Naive B cell (primary cell): ENCODE results near the gene DTHD1. TPM values are rescaled to one million over a fixed set of nuclear protein-coding genes. Genes with fewer than 3 reads are reported as not detected.

ENCODE experiments used
- ATAC-seq, 2 donors: fragments of 150-1000 bp; cut with Tn5 transposase; 2 replicates each; pipeline ENCODE4 v1.10.0; 2021; ENCODE audit warnings: low read depth in 2 of 2, mild to moderate bottlenecking in 2 of 2, moderate library complexity in 2 of 2
- DNase-seq: peaks from one replicate; pipeline ENCODE4 v3.0.0; 2022
- H3K27ac Mint-ChIP-seq, 6 donors: one replicate each; pipeline ENCODE4 v1.8.0; 2020 to 2022; ENCODE audit warnings: mild to moderate bottlenecking in 6 of 6, mixed read lengths in 6 of 6, moderate library complexity in 5 of 6, inconsistent platforms in 2 of 6
- H3K27me3 Mint-ChIP-seq, 3 donors: one replicate each; pipeline ENCODE4 v1.8.0; 2021 to 2022; ENCODE audit warnings: mixed read lengths in 3 of 3, mild to moderate bottlenecking in 1 of 3
- H3K36me3 Mint-ChIP-seq, 2 donors: one replicate each; pipeline ENCODE4 v1.8.0; 2020 to 2022; ENCODE audit warnings: mixed read lengths in 2 of 2, inconsistent platforms in 1 of 2, mild to moderate bottlenecking in 1 of 2
- H3K4me1 Mint-ChIP-seq, 3 donors: one replicate each; pipeline ENCODE4 v1.8.0; 2020 to 2022; ENCODE audit warnings: mixed read lengths in 3 of 3, inconsistent platforms in 1 of 3, mild to moderate bottlenecking in 1 of 3, moderate library complexity in 1 of 3
- H3K4me3 Mint-ChIP-seq, 8 donors: one replicate each; pipeline ENCODE4 v1.8.0; 2020 to 2022; ENCODE audit warnings: mild to moderate bottlenecking in 8 of 8, mixed read lengths in 8 of 8, moderate library complexity in 8 of 8, inconsistent platforms in 2 of 8
- H3K9me3 Mint-ChIP-seq, 7 donors: one replicate each; pipeline ENCODE4 v1.8.0; 2020 to 2022; ENCODE audit warnings: mixed read lengths in 7 of 7, mild to moderate bottlenecking in 5 of 7, inconsistent platforms in 2 of 7, moderate library complexity in 1 of 7
- polyA plus RNA-seq, 6 donors: library from polyadenylated mRNA; unstranded; fragments of 300-500 nt; fragmentation: Illumina TruSeq; gene quantifications; one replicate each; pipeline ENCODE4 v1.2.3, GENCODE V29; 2021; ENCODE audit warnings: low read depth in 6 of 6

The DTHD1 gene
- polyA plus RNA-seq, 6 donors from 2014 or later: not detected

GRCh38 chr4:36282503-36283030 lies 1.2 kb downstream of the DTHD1 start:
- Mint-ChIP-seq H3K27ac (no peak overlapping the region), H3K9me3 (peaks cover 0 to under 1% (median 0%) of the 10 kb centered on the region in 7 donors), H3K4me1 (peaks cover 0 to 9% (median 9%) of the 10 kb centered on the region in 3 donors), H3K27me3 (peaks cover 0 to 6% (median 0%) of the 10 kb centered on the region in 3 donors), H3K4me3 (no peak overlapping the region), H3K36me3 (no peaks in the 10 kb centered on the region)
- ATAC-seq (no peak), DNase-seq (no peak)

GRCh38 chr4:36283912-36284465 lies 2.6 kb downstream of the DTHD1 start:
- no peaks in the 10 kb centered on the region for H3K36me3 Mint-ChIP-seq
- ATAC-seq (no peak), DNase-seq (no peak)
- no peak overlapping the region for H3K27ac Mint-ChIP-seq
- H3K4me3 Mint-ChIP-seq: no peak overlapping the region
- H3K27me3 Mint-ChIP-seq: peaks cover 0 to 6% (median 0%) of the 10 kb centered on the region in 3 donors
- peaks cover 0 to 4% (median 0%) of the 10 kb centered on the region in 7 donors for H3K9me3 Mint-ChIP-seq
- H3K4me1 Mint-ChIP-seq: peaks cover 0 to 9% (median 9%) of the 10 kb centered on the region in 3 donors

GRCh38 chr4:36285784-36286480 lies 4.5 kb downstream of the DTHD1 start:
- peak overlapping the region in 3 of 6 donors; percentile 0 to 13 (median 3) for H3K27ac Mint-ChIP-seq
- ATAC-seq (peak; percentile 80), DNase-seq (no peak)
- H3K9me3 Mint-ChIP-seq: peaks cover 0 to 4% (median 0%) of the 10 kb centered on the region in 7 donors
- H3K36me3 Mint-ChIP-seq: no peaks in the 10 kb centered on the region
- no peaks in the 10 kb centered on the region for H3K27me3 Mint-ChIP-seq
- H3K4me3 Mint-ChIP-seq: no peak overlapping the region
- peaks cover 0 to 9% (median 9%) of the 10 kb centered on the region in 3 donors for H3K4me1 Mint-ChIP-seq

GRCh38 chr4:36286481-36286871 lies 5.1 kb downstream of the DTHD1 start:
- Mint-ChIP-seq H3K36me3 (no peaks in the 10 kb centered on the region), H3K27me3 (no peaks in the 10 kb centered on the region), H3K4me3 (no peak overlapping the region), H3K9me3 (peaks cover 0 to 4% (median 0%) of the 10 kb centered on the region in 7 donors), H3K4me1 (peaks cover 0 to 9% (median 9%) of the 10 kb centered on the region in 3 donors), H3K27ac (peak overlapping the region in 2 of 6 donors; percentile 0 to 3)
- no peak for DNase-seq
- ATAC-seq: no peak

GRCh38 chr4:36288731-36289426 lies 7.5 kb downstream of the DTHD1 start:
- H3K27me3 Mint-ChIP-seq: no peaks in the 10 kb centered on the region
- H3K9me3 Mint-ChIP-seq: peaks cover 0 to 4% (median 0%) of the 10 kb centered on the region in 7 donors
- no peak for ATAC-seq
- H3K4me3 Mint-ChIP-seq: no peak overlapping the region
- no peak overlapping the region for H3K27ac Mint-ChIP-seq
- peaks cover 0 to 21% (median 9%) of the 10 kb centered on the region in 3 donors for H3K4me1 Mint-ChIP-seq
- DNase-seq: no peak
- no peaks in the 10 kb centered on the region for H3K36me3 Mint-ChIP-seq

- Mint-ChIP-seq H3K36me3 (no peaks in the 10 kb centered on the region), H3K9me3 (peaks cover 0 to 4% (median 0%) of the 10 kb centered on the region in 7 donors), H3K4me3 (no peak overlapping the region), H3K4me1 (peaks cover 0 to 21% (median 9%) of the 10 kb centered on the region in 3 donors), H3K27me3 (no peaks in the 10 kb centered on the region), H3K27ac (no peak overlapping the region)
- ATAC-seq (no peak), DNase-seq (no peak)
These were observed 9.2 kb downstream of the DTHD1 start for GRCh38 chr4:36290641-36291040.

GRCh38 chr4:36292556-36293188 lies 11.3 kb downstream of the DTHD1 start:
- DNase-seq (no peak), ATAC-seq (peak in 1 of 2 donors; percentile 41)
- H3K4me1 Mint-ChIP-seq: peaks cover 0 to 11% (median 0%) of the 10 kb centered on the region in 3 donors
- no peaks in the 10 kb centered on the region for H3K27me3 Mint-ChIP-seq
- H3K9me3 Mint-ChIP-seq: peaks cover 0 to 2% (median 0%) of the 10 kb centered on the region in 7 donors
- peak overlapping the region in 1 of 6 donors; percentile 19 for H3K27ac Mint-ChIP-seq
- H3K4me3 Mint-ChIP-seq: no peak overlapping the region
- no peaks in the 10 kb centered on the region for H3K36me3 Mint-ChIP-seq

- H3K27me3 Mint-ChIP-seq: no peaks in the 10 kb centered on the region
- no peaks in the 10 kb centered on the region for H3K36me3 Mint-ChIP-seq
These were observed 19.7 kb downstream of the DTHD1 start for GRCh38 chr4:36301127-36301526.

GRCh38 chr4:36303426-36304137 lies 22.2 kb downstream of the DTHD1 start:
- H3K36me3 Mint-ChIP-seq: no peaks in the 10 kb centered on the region
- peaks cover 14 to 26% (median 23%) of the 10 kb centered on the region in 3 donors for H3K4me1 Mint-ChIP-seq
- H3K27ac Mint-ChIP-seq: peak overlapping the region in 1 of 6 donors; percentile 1
- ATAC-seq (peak; percentile 86 to 89), DNase-seq (peak; percentile 23)
- H3K27me3 Mint-ChIP-seq: no peaks in the 10 kb centered on the region
- no peak overlapping the region for H3K4me3 Mint-ChIP-seq
- H3K9me3 Mint-ChIP-seq: no peaks in the 10 kb centered on the region

More at GRCh38 chr4:36301127-36301526, 19.7 kb downstream of the DTHD1 start:
- ATAC-seq (no peak), DNase-seq (no peak)
- no peak overlapping the region for H3K4me3 Mint-ChIP-seq
- H3K4me1 Mint-ChIP-seq: peaks cover 6 to 15% (median 9%) of the 10 kb centered on the region in 3 donors
- H3K9me3 Mint-ChIP-seq: no peaks in the 10 kb centered on the region
- H3K27ac Mint-ChIP-seq: no peak overlapping the region

- no peaks in the 10 kb centered on the region for H3K36me3 Mint-ChIP-seq
- H3K4me1 Mint-ChIP-seq: peaks cover 14 to 26% (median 23%) of the 10 kb centered on the region in 3 donors
- peak overlapping the region in 1 of 6 donors; percentile 22 for H3K27ac Mint-ChIP-seq
- no peaks in the 10 kb centered on the region for H3K9me3 Mint-ChIP-seq
- ATAC-seq: no peak
- H3K4me3 Mint-ChIP-seq: no peak overlapping the region
- DNase-seq: no peak
- no peaks in the 10 kb centered on the region for H3K27me3 Mint-ChIP-seq
These were observed 22.8 kb downstream of the DTHD1 start for GRCh38 chr4:36304138-36304681.

GRCh38 chr4:36308150-36308549 lies 26.7 kb downstream of the DTHD1 start:
- no peak for DNase-seq
- peak overlapping the region in 1 of 6 donors; percentile 44 for H3K27ac Mint-ChIP-seq
- no peaks in the 10 kb centered on the region for H3K27me3 Mint-ChIP-seq
- peaks cover 42 to 60% (median 52%) of the 10 kb centered on the region in 3 donors for H3K4me1 Mint-ChIP-seq
- H3K9me3 Mint-ChIP-seq: no peaks in the 10 kb centered on the region
- H3K4me3 Mint-ChIP-seq: no peak overlapping the region
- H3K36me3 Mint-ChIP-seq: no peaks in the 10 kb centered on the region
- ATAC-seq: no peak

GRCh38 chr4:36310216-36310615 lies 28.8 kb downstream of the DTHD1 start:
- no peak for DNase-seq
- Mint-ChIP-seq H3K4me1 (peaks cover 46 to 56% (median 49%) of the 10 kb centered on the region in 3 donors), H3K36me3 (no peaks in the 10 kb centered on the region), H3K9me3 (no peaks in the 10 kb centered on the region), H3K27ac (peak overlapping the region; percentile 1 to 89 (median 14)), H3K4me3 (peak overlapping the region; percentile 1 to 90 (median 79)), H3K27me3 (no peaks in the 10 kb centered on the region)
- peak; percentile 52 to 59 for ATAC-seq
